ENCODE measurements around the gene ST3GAL3. TPM values are rescaled to one million over a fixed set of nuclear protein-coding genes. Genes with fewer than 3 reads are reported as not detected.

The ST3GAL3 gene
- total RNA-seq, 1 experiment from 2014 or later = 8.3 TPM

DNA sequence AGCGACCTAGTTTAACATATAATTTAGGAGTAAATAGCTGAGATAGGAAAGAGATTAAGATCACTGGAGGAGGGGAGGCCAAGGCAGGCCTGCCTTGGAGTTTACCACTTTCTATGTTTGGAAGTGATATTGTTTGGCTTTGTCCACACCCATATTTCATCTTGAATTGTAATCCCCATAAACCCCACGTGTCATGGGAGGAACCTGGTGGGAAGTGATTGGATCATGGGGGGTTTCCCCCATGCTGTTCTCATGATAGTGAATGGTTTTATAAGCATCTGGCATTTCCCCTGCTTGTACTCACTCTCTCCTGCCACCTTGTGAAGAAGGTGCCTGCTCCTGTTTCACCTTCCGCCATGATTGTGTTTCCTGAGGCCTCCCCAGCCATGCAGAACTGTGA is 168.0 kb downstream of the ST3GAL3 start:
- TF ChIP-seq, protein P1, sequence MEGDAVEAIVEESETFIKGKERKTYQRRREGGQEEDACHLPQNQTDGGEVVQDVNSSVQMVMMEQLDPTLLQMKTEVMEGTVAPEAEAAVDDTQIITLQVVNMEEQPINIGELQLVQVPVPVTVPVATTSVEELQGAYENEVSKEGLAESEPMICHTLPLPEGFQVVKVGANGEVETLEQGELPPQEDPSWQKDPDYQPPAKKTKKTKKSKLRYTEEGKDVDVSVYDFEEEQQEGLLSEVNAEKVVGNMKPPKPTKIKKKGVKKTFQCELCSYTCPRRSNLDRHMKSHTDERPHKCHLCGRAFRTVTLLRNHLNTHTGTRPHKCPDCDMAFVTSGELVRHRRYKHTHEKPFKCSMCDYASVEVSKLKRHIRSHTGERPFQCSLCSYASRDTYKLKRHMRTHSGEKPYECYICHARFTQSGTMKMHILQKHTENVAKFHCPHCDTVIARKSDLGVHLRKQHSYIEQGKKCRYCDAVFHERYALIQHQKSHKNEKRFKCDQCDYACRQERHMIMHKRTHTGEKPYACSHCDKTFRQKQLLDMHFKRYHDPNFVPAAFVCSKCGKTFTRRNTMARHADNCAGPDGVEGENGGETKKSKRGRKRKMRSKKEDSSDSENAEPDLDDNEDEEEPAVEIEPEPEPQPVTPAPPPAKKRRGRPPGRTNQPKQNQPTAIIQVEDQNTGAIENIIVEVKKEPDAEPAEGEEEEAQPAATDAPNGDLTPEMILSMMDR (conservative IDR thresholded peaks at IDR 0.05) = 0 out of 3 replicates have a peak, but pooled peaks have one; percentile 14
- no peak for DNase-seq
- no peak overlapping the region for H3K23ac ChIP-seq (ENCODE audit: insufficient read length, low read depth, low read length)
- no peak overlapping the region for H4K91ac ChIP-seq (ENCODE audit: insufficient read length, low read depth, low read length)
- Mint-ChIP-seq H3K36me3 (ENCODE audit: insufficient read depth in 1 of 3, low read depth in 3 of 3) (no peaks in the 10 kb centered on the region), H3K27ac (no peak overlapping the region), H3K4me1 (peaks cover 0 to 3% of the 10 kb centered on the region in 2 experiments; a peak in 2 of 4 replicates), H3K9me3 (no peaks in the 10 kb centered on the region), H3K27me3 (ENCODE audit: low read depth) (no peaks in the 10 kb centered on the region), H3K4me3 (no peak overlapping the region)
- no peak overlapping the region for H3T11ph ChIP-seq (ENCODE audit: low read length)
- no peaks in the 10 kb centered on the region for H3K23me2 ChIP-seq (ENCODE audit: insufficient read length, low read depth, low read length, poor library complexity, severe bottlenecking)
- no peaks in the 10 kb centered on the region for H3K4me1 ChIP-seq (ENCODE audit: insufficient read depth, low read length)
- no peak overlapping the region for H3K4me2 ChIP-seq (ENCODE audit: insufficient read depth, insufficient read length, low read length)
- H3K56ac ChIP-seq (ENCODE audit: insufficient read length, low read depth, low read length) = no peak overlapping the region
- no peak overlapping the region for H2BK12ac ChIP-seq (ENCODE audit: insufficient read length, low read depth, low read length)
- H3K9me3 ChIP-seq (ENCODE audit: control insufficient read depth, low read depth, low read length) = no peaks in the 10 kb centered on the region
- H3K4ac ChIP-seq (ENCODE audit: low read depth, low read length) = no peak overlapping the region
- H2BK120ac ChIP-seq (ENCODE audit: low read depth, low read length, poor library complexity, severe bottlenecking) = no peak overlapping the region
- H3K9ac ChIP-seq (ENCODE audit: extremely low read depth, insufficient read length, low read length) = no peak overlapping the region
- no peak overlapping the region for H4K5ac ChIP-seq (ENCODE audit: insufficient read length, low read depth, low read length)
- H2BK15ac ChIP-seq (ENCODE audit: low read depth, low read length) = no peak overlapping the region
- H3K14ac ChIP-seq (ENCODE audit: insufficient read depth, low read length) = no peak overlapping the region
- H4K20me1 ChIP-seq (ENCODE audit: control insufficient read depth, insufficient read depth, insufficient read length) = no peaks in the 10 kb centered on the region
- no peaks in the 10 kb centered on the region for H3K79me2 ChIP-seq (ENCODE audit: insufficient read depth, low read length)
- H3K27ac ChIP-seq (ENCODE audit: insufficient read length, low read depth, low read length) = no peak overlapping the region
- no peak overlapping the region for H2BK20ac ChIP-seq (ENCODE audit: low read depth, low read length, poor library complexity, severe bottlenecking)
- no peaks in the 10 kb centered on the region for H3K27me3 ChIP-seq (ENCODE audit: insufficient read depth, low read length)
- no peaks in the 10 kb centered on the region for H3K79me1 ChIP-seq (ENCODE audit: insufficient read depth, low read depth, low read length, poor library complexity, severe bottlenecking)
- H2AK5ac ChIP-seq (ENCODE audit: insufficient read length, low read length) = no peak overlapping the region
- WGBS (ENCODE audit: extremely low coverage, insufficient read length, low lambda C conversion rate) = no CpG with 5 or more reads among the region's 3 CpGs
- no peak overlapping the region for H2AFZ ChIP-seq (ENCODE audit: low read length)
- no peak overlapping the region for H2BK5ac ChIP-seq (ENCODE audit: insufficient read length, low read length)
- no peak overlapping the region for H3K18ac ChIP-seq (ENCODE audit: insufficient read length, low read depth, low read length)
- H4K8ac ChIP-seq (replicated peaks; ENCODE audit: insufficient read length, low read depth, low read length) = no peak overlapping the region
